ENCODE data around the gene CHADL. TPM values are rescaled to one million over a fixed set of nuclear protein-coding genes. Genes with fewer than 3 reads are reported as not detected.

Gene CHADL
- total and polyA plus RNA-seq, 11 donors, result 3.9 to 31.2 (median 10.7) TPM

- Histone ChIP-seq H3K36me3 (peaks cover 0 to 74% (median 67%) of the 10 kb centered on the region in 9 donors), H3K4me3 (no peak overlapping the region), H3K4me1 (peaks cover 0 to 31% (median 24%) of the 10 kb centered on the region in 12 donors), H3K27ac (peak overlapping the region in 1 of 12 donors; percentile 66), H3K27me3 (no peaks in the 10 kb centered on the region), H3K9me3 (no peaks in the 10 kb centered on the region)
- peak in 3 of 5 donors; percentile 39 to 70 (median 57) for DNase-seq
- 89 to 95% (median 94%) methylated on average over 25 to 26 of the region's 26 CpGs for WGBS, 4 donors
- TF ChIP-seq POLR2A (IDR thresholded peaks at IDR 0.05) (no peak), CTCF (IDR thresholded peaks at IDR 0.05) (no peak)
- peak in 3 of 4 donors; percentile 14 to 44 (median 34) for ATAC-seq
- intact Hi-C loops (cut with DNase I), result no loop called here
Observed at GRCh38 chr22:41226723-41227655, 13.7 kb downstream of the CHADL start.

GRCh38 chr22:41223535-41223934 lies 17.2 kb downstream of the CHADL start:
- intact Hi-C loops (cut with DNase I), result no loop called here

GRCh38 chr22:41222846-41223507 lies 17.8 kb downstream of the CHADL start:
- intact Hi-C loops (cut with DNase I), result no loop called here
- ATAC-seq (no peak), DNase-seq (no peak)
- 82 to 95% (median 92%) methylated on average over 9 of the region's 9 CpGs for WGBS, 4 donors
- no peak for TF ChIP-seq CTCF (IDR thresholded peaks at IDR 0.05)
- no peak for TF ChIP-seq POLR2A (IDR thresholded peaks at IDR 0.05)
- peaks cover 4 to 93% (median 87%) of the 10 kb centered on the region in 9 donors for H3K36me3 ChIP-seq
- no peaks in the 10 kb centered on the region for H3K9me3 ChIP-seq
- no peak overlapping the region for H3K4me3 ChIP-seq
- no peaks in the 10 kb centered on the region for H3K27me3 ChIP-seq
- H3K27ac ChIP-seq, result no peak overlapping the region
- H3K4me1 ChIP-seq, result peaks cover 0 to 11% (median 5%) of the 10 kb centered on the region in 12 donors

More at GRCh38 chr22:41223535-41223934, 17.2 kb downstream of the CHADL start:
- peaks cover 4 to 98% (median 91%) of the 10 kb centered on the region in 9 donors for H3K36me3 ChIP-seq
- no peak overlapping the region for H3K4me3 ChIP-seq
- H3K27me3 ChIP-seq, result no peaks in the 10 kb centered on the region
- 86 to 95% (median 91%) methylated on average over 7 of the region's 7 CpGs for WGBS, 4 donors
- H3K4me1 ChIP-seq, result peaks cover 0 to 5% (median 0%) of the 10 kb centered on the region in 12 donors
- ATAC-seq (no peak), DNase-seq (no peak)
- TF ChIP-seq POLR2A (IDR thresholded peaks at IDR 0.05) (no peak), CTCF (IDR thresholded peaks at IDR 0.05) (no peak)
- H3K9me3 ChIP-seq, result no peaks in the 10 kb centered on the region
- H3K27ac ChIP-seq, result no peak overlapping the region
